Embryonic facial prominence (tissue), 1 donor: Measurements from ENCODE around the gene SLC18B1.

Source experiments
- DNase-seq: peaks from one replicate; pipeline ENCODE4 v3.0.0-alpha.2; 2016; ENCODE audit errors: extremely low spot score

SLC18B1 gene

GRCh38 chr6:132797951-132798868 lies at the start of gene SLC18B1:
Gene SLC18B1, minus strand, starts transcription at chr6:132798637. Its CDS starts 181 bp downstream, at chr6:132798456.
- DNase-seq: no peak

- DNase-seq: no peak
Measured at GRCh38 chr6:132843316-132844035, 45.0 kb upstream of the SLC18B1 start.

DNA sequence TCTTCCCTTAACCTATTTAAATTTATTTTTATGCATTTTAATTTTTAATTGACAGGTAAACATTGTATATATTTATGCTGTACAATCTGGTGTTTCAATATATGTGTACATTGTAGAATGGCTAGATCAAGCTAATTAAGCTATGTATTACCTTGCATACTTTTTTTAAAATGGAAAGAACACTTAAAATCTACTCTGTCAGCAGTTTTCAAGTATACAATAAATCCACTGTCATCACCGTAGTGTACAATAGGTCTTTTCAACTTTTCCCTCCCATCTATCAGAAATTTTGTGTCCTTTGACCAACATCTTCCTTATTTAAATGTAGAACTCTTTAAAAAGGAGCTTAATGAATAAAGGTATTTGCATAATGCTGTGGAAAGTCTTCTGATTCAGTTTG lies 43.5 kb upstream of the SLC18B1 start:
- DNase-seq: no peak

- no peak for DNase-seq
Measured at GRCh38 chr6:132832891-132833290, 34.5 kb upstream of the SLC18B1 start.

GRCh38 chr6:132830334-132830751 lies 31.9 kb upstream of the SLC18B1 start:
- DNase-seq: peak; percentile 62

DNA sequence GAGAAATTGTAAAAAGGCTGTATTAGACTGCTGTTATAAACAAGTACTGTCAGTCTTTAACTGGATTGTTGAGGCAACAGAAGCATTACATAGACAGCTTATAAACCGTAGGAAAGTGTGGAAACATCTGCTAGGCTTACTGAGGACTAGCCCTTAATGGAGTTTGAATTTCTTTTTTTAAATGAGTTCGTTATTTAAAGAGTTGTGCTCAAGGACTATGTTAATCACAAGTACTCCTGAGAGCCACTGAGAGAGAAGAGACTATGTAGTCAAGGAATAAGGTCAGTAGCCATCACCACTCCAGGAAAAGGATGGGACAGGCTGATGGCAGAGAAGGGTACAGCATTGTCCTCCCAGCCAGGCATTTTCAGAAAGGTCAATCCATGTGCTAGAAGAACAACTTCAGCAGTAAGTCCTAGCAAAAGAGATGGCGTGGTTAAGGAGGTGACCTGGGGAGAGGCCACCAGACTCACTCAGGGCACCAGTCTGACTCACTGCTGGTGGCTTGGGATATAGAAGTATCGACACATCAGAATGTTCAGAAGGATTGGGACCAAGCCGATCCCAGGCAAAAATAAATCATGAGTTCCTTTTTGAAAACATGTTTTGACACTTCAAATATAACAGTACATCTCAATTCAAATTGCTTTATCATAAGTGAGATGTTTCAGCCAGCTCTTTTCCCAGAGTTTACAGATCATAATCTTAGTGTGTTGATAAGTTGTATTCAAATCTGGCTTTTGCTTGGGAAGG lies 22.4 kb upstream of the SLC18B1 start:
- DNase-seq: no peak

- DNase-seq: no peak
Measured at GRCh38 chr6:132819405-132820161, 21.1 kb upstream of the SLC18B1 start.

GRCh38 chr6:132818404-132819359 lies 20.2 kb upstream of the SLC18B1 start:
- no peak for DNase-seq

DNA sequence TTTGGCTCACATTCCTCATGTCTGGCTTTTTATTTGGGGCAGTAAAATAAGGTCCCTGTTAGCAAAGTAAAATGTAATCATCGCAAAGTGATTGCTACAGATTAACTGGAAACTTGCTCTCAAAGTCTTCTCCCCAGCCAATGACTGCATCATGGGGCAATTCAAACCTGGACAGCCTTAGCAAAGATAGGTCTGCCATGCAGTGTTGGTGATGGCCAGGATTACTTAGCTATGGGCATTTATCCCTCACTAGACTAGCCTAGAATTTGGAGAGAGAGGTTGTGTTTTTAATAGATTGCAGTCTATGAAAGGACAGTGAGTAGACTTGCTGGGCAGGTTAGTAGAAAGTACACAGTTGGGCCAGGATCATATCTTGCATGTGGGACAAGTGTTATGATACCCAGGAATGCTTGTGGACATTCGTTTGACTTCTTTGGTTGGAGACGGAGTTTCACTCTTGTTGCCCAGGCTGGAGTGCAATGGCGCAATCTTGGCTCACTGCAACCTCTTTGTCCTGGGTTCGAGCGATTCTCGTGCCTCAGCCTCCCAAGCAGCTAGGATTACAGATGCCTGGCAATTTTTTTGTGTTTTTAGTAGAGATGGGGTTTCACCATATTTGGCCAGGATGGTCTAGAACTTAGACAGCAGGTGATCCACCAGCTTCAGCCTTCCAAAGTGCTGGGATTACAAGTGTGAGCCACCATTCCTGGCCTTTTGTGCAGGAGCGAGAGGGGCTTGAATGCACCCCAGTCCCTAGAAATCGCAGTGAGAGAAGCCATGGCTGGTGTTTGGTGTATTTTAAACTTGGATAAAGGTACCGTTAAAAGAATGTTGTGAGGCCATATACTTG lies 19.3 kb upstream of the SLC18B1 start:
- DNase-seq: no peak

DNA sequence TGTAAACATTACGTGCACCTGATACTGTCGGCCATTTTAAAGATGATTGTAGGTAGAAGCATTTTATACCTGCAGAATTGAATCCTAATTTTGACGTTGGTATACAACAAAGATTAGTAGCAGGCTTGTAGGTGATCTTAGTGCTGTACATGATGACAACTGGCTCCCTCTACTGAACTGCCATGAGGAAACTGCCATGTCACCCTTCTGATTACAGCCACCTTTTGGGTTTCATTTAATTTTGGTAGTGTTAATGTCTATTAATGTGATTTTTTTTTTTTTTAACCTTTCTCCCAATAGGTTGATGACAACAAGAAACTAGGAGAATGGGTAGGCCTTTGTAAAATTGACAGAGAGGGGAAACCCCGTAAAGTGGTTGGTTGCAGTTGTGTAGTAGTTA lies 18.2 kb upstream of the SLC18B1 start:
- no peak for DNase-seq

DNA sequence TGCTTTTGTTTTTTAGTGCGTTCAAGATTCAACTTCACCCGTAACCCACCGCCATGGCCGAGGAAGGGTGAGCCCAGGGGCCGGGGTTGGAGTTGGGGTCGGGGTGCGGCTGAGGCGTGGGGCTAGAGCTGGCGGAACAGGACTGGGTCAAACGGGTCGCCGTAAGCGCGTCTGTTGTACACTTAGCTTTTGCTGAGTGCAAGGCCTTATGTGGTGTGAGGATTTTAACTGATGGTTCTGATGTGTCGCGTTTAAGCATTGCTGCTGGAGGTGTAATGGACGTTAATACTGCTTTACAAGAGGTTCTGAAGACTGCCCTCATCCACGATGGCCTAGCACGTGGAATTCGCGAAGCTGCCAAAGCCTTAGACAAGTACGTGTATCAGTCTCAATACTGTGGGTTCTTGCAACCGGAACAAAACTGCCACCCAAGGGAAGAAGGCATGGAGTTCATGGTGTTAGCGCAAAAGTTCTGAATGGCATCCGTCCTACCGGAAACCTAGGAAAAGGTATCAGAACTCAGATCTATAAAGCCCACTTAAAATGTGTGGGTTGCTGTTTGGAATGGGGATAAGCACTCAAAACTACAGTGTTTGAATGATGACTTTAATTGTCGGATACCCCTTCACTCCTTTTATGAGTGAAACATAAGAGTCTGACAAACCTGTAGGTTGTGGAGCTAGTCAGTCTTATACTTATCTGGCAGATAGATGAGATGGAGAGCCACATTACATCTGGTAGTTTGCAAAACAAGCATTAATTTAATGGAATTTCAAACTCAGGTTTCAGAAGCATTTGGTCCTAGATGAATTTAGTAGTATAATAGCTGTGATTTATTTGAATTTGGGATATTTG lies 16.5 kb upstream of the SLC18B1 start:
- no peak for DNase-seq

GRCh38 chr6:132813173-132813856 lies 14.9 kb upstream of the SLC18B1 start:
- no peak for DNase-seq

- DNase-seq: no peak
Measured at GRCh38 chr6:132812756-132813172, 14.3 kb upstream of the SLC18B1 start.

DNA sequence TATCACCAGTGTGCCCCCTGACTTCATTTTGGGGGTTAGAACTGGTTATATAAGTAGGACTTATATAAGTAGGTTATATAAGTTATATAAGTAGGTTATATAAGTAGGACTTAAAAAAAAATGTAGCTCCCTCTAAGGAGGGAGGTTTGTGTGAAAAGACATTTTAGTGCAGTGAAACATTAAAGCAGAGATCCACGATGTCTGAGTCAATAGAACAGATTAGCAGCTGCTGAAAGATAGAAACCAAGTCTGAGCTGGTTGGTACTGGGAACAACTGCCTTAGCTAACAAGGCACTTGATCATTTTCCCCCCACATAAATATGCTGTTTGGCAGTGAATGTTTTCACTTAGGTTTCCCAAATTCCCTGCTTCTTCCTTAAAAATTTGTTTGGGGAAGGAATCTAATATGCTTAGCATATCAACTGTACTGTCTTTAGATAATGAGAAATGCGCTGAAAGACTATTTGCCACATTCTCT lies 13.9 kb upstream of the SLC18B1 start:
- DNase-seq: no peak

- DNase-seq: no peak
Measured at GRCh38 chr6:132811276-132811675, 12.8 kb upstream of the SLC18B1 start.

DNA sequence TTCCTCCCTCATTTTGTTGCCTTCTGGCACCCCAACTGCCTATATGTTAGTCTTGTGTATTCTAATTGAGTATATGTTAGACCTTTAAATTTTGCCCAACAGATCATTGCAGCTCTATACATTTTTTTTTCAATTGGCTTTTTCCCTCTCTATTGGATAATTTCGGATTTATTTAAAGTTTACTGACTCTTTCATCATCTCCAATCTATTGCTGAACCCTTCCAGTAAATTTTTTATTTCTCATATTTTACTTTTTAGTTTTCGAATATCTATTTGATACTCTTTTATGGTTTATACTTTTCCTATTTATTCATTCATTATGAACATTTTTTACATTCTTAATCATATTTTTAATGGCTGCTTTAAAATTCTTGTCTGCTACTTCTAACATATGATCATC lies 7.1 kb upstream of the SLC18B1 start:
- no peak for DNase-seq

GRCh38 chr6:132804251-132804650 lies 5.8 kb upstream of the SLC18B1 start:
- DNase-seq: no peak

DNA sequence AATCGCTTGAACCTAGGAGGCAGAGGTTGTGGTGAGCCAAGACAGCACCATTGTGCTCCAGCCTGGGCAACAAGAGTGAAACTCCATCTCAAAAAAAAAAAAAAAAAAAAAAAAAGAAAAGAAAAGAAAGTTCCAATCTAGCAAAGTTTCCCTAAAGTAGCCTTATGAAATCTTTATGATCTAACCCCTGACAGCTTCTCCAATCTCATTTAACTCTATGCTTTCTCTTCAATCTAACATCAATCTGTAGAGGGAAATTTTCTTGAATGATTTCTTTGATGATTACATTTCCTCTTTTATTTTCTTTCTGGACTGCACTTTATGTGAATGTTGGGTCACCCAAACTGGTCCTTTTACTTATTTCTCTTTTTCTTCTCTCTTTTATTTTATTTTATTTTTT lies 2.2 kb upstream of the SLC18B1 start:
- DNase-seq: no peak
